ENCODE data around the gene OTUB2. TPM values are rescaled to one million over a fixed set of nuclear protein-coding genes. Genes with fewer than 3 reads are reported as not detected.

The OTUB2 gene
- polyA plus RNA-seq, 1 of the 3 experiments (the other 2 are of a cell fraction), result 1.4 TPM

DNA sequence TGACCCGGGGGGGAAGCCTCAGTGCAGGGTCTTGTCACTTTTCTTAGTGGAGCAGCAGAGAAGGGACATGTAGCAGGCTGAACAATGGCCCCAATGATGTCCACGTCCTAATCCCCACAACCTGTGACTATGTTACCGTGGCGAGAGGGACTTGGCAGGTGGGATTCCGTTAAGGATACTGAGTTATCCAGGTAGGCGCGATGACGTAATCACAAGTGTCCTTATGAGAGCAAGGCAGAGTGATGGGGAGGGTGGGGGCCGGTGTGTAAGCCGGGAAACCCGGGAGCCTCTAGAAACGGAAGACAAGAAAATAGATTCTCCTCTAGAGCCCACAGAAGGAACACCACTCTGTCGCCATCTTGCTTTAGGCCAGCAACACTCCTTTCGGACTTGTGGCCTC, 4.4 kb downstream of the OTUB2 start:
- DNase-seq, result no peak
- no peaks in the 10 kb centered on the region for H3F3A ChIP-seq (replicated peaks; ENCODE audit: insufficient read depth)
- H3K9me3 ChIP-seq, result no peaks in the 10 kb centered on the region
- no peaks in the 10 kb centered on the region for H3K9me2 ChIP-seq
- no peaks in the 10 kb centered on the region for H3K36me3 ChIP-seq (replicated peaks in 1 of 2; ENCODE audit: control insufficient read depth in 1 of 2, insufficient read depth in 2 of 2, low read length in 1 of 2)
- WGBS (ENCODE audit: low lambda C conversion rate), result 89% methylated on average over 14 of the region's 14 CpGs
- no peak overlapping the region for H3K4me3 ChIP-seq (ENCODE audit: low read depth in 2 of 2, low read length in 1 of 2)
- no peaks in the 10 kb centered on the region for H3K27me3 ChIP-seq (ENCODE audit: insufficient read depth)
- H4K20me1 ChIP-seq (ENCODE audit: insufficient read depth), result no peaks in the 10 kb centered on the region
- H3K79me2 ChIP-seq (ENCODE audit: insufficient read depth), result no peaks in the 10 kb centered on the region
- H3K4me1 ChIP-seq (ENCODE audit: control insufficient read depth in 1 of 2, insufficient read depth in 2 of 2, low read depth in 1 of 2, low read length in 1 of 2), result peaks cover 0 to 10% of the 10 kb centered on the region in 2 experiments; a peak in 1 of 4 replicates
- H3K27ac ChIP-seq (ENCODE audit: low read depth in 2 of 2, low read length in 1 of 2), result no peak overlapping the region
- H3K4me2 ChIP-seq, result no peak overlapping the region
- ChIA-PET POLR2A (no interaction called here), CTCF (interaction anchor here (1.1 to 3.9 kb wide), 2 partner anchors 107 to 150 kb away, joined by 3 to 23 read pairs; no protein-coding TSS in a partner anchor)
- no peak overlapping the region for H2AFZ ChIP-seq (ENCODE audit: low read depth)
- no peak overlapping the region for H3K9ac ChIP-seq
- TF ChIP-seq SMC3 (IDR thresholded peaks at IDR 0.05; ENCODE audit: low read depth, low read length) (no peak), NRF1 (IDR thresholded peaks at IDR 0.05; ENCODE audit: low read depth, low read length) (no peak), SIN3A (IDR thresholded peaks at IDR 0.05; ENCODE audit: borderline replicate concordance, low read depth, low read length) (no peak)
- TF ChIP-seq, protein P1, sequence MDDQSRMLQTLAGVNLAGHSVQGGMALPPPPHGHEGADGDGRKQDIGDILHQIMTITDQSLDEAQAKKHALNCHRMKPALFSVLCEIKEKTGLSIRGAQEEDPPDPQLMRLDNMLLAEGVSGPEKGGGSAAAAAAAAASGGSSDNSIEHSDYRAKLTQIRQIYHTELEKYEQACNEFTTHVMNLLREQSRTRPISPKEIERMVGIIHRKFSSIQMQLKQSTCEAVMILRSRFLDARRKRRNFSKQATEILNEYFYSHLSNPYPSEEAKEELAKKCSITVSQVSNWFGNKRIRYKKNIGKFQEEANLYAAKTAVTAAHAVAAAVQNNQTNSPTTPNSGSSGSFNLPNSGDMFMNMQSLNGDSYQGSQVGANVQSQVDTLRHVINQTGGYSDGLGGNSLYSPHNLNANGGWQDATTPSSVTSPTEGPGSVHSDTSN (IDR thresholded peaks at IDR 0.05), result no peak

DNA sequence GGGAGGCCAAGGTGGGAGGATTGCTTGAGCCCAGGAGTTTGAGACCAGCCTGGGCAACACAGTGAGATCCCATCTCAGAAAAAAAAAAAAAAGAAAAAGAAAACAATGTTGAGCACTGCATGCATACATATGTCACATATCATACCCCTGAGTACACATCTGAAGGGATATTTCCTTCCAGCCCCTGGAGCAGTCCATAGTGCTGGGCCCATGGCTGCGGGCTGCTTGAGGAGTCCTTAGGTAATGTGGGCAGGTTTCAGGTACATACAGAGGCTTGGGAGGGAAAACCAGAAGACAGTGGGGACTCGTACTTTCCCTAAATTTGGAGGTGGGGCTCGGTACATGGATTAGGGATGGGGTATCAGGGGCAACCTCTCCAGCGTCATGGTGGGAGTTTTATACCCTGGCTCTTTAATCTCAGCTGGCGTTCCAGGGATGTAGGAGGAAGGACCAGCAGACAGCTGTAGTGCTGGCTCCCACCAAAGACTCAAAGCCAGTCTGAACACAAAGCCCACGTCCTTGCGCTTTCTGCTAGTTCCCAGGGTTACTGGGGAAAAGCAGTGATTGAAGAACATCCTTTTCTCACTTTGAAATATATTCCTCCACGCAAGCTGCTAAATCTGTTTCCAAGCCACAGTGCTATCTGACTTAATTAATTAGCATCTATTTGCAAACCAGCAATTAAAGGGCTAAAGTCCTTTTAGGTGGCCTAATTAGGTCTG, 5.2 kb downstream of the OTUB2 start:
- ChIA-PET POLR2A (no interaction called here), CTCF (interaction anchor here (1.1 to 10.8 kb wide), 4 partner anchors 30 to 138 kb away, joined by 3 to 132 read pairs (median 34); partner anchors contain the start of gene IFI27L2)
- Histone ChIP-seq H3K9me2 (no peaks in the 10 kb centered on the region), H3K4me2 (no peak overlapping the region), H3K4me3 (ENCODE audit: low read depth in 2 of 2, low read length in 1 of 2) (no peak overlapping the region), H3K79me2 (ENCODE audit: insufficient read depth) (no peaks in the 10 kb centered on the region), H3K27ac (ENCODE audit: low read depth in 2 of 2, low read length in 1 of 2) (no peak overlapping the region), H3K9me3 (no peaks in the 10 kb centered on the region), H4K20me1 (ENCODE audit: insufficient read depth) (no peaks in the 10 kb centered on the region), H3K4me1 (ENCODE audit: control insufficient read depth in 1 of 2, insufficient read depth in 2 of 2, low read depth in 1 of 2, low read length in 1 of 2) (peaks cover 0 to 18% of the 10 kb centered on the region in 2 experiments; a peak in 1 of 4 replicates), H3K9ac (no peak overlapping the region), H2AFZ (ENCODE audit: low read depth) (no peak overlapping the region), H3K27me3 (ENCODE audit: insufficient read depth) (no peaks in the 10 kb centered on the region), H3F3A (replicated peaks; ENCODE audit: insufficient read depth) (no peaks in the 10 kb centered on the region), H3K36me3 (replicated peaks in 1 of 2; ENCODE audit: control insufficient read depth in 1 of 2, insufficient read depth in 2 of 2, low read length in 1 of 2) (no peaks in the 10 kb centered on the region)
- TF ChIP-seq, protein P2, sequence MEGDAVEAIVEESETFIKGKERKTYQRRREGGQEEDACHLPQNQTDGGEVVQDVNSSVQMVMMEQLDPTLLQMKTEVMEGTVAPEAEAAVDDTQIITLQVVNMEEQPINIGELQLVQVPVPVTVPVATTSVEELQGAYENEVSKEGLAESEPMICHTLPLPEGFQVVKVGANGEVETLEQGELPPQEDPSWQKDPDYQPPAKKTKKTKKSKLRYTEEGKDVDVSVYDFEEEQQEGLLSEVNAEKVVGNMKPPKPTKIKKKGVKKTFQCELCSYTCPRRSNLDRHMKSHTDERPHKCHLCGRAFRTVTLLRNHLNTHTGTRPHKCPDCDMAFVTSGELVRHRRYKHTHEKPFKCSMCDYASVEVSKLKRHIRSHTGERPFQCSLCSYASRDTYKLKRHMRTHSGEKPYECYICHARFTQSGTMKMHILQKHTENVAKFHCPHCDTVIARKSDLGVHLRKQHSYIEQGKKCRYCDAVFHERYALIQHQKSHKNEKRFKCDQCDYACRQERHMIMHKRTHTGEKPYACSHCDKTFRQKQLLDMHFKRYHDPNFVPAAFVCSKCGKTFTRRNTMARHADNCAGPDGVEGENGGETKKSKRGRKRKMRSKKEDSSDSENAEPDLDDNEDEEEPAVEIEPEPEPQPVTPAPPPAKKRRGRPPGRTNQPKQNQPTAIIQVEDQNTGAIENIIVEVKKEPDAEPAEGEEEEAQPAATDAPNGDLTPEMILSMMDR (IDR thresholded peaks at IDR 0.05), result no peak
- TF ChIP-seq, protein P3, sequence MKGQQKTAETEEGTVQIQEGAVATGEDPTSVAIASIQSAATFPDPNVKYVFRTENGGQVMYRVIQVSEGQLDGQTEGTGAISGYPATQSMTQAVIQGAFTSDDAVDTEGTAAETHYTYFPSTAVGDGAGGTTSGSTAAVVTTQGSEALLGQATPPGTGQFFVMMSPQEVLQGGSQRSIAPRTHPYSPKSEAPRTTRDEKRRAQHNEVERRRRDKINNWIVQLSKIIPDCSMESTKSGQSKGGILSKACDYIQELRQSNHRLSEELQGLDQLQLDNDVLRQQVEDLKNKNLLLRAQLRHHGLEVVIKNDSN (IDR thresholded peaks at IDR 0.05; ENCODE audit: borderline replicate concordance, low read depth), result no peak
- no peak for TF ChIP-seq TCF12 (IDR thresholded peaks at IDR 0.05)
- no peak for TF ChIP-seq SIN3A (IDR thresholded peaks at IDR 0.05; ENCODE audit: borderline replicate concordance, low read depth, low read length)
- TF ChIP-seq FOSL2 (IDR thresholded peaks at IDR 0.05; ENCODE audit: borderline replicate concordance, low read depth), result no peak
- TF ChIP-seq FOXJ3 (CRISPR knock-in tag; IDR thresholded peaks at IDR 0.05), result no peak
- TF ChIP-seq, protein P4, sequence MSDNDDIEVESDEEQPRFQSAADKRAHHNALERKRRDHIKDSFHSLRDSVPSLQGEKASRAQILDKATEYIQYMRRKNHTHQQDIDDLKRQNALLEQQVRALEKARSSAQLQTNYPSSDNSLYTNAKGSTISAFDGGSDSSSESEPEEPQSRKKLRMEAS (IDR thresholded peaks at IDR 0.05; ENCODE audit: low read depth), result no peak
- TF ChIP-seq CHD2 (IDR thresholded peaks at IDR 0.05; ENCODE audit: low read length, partially characterized antibody), result no peak
- no peak for TF ChIP-seq SMC3 (IDR thresholded peaks at IDR 0.05; ENCODE audit: low read depth, low read length)
- no peak for TF ChIP-seq ELF1 (IDR thresholded peaks at IDR 0.05)
- TF ChIP-seq GABPA (IDR thresholded peaks at IDR 0.05; ENCODE audit: low read depth), result no peak
- TF ChIP-seq MXI1 (IDR thresholded peaks at IDR 0.05; ENCODE audit: low read depth, low read length), result no peak
- no peak for TF ChIP-seq EP300 (IDR thresholded peaks at IDR 0.05; ENCODE audit: borderline replicate concordance in 1 of 2, low read depth in 1 of 2, low read length in 1 of 2)
- 97% methylated on average over 8 of the region's 8 CpGs for WGBS (ENCODE audit: low lambda C conversion rate)
- no peak for DNase-seq
